Left lung (tissue), 10 donors: ENCODE results near the gene ERC2. TPM values are rescaled to one million over a fixed set of nuclear protein-coding genes. Genes with fewer than 3 reads are reported as not detected.

Source experiments
- ATAC-seq: fragments of 200-7000 bp; cut with Tn5 transposase; one replicate; pipeline ENCODE4 v1.9.1; 2020; ENCODE audit warnings: moderate library complexity
- DNase-seq, 4 donors: peaks; one replicate each; pipeline ENCODE4 v3.0.0-alpha.2; 2013 to 2020
- H3K27ac ChIP-seq, 2 donors: fragments of 200-600 bp; sonication (generic) in 1 of 2; one replicate each; pipeline versions ENCODE4 v1.5.0 to v1.8.0; 2020 to 2021
- H3K27me3 ChIP-seq, 2 donors: fragments of 200-600 bp; sonication (generic) in 1 of 2; one replicate each; pipeline versions ENCODE4 v1.5.0 to v1.8.0; 2020 to 2021
- H3K36me3 ChIP-seq, 2 donors: fragments of 200-600 bp; sonication (generic) in 1 of 2; one replicate each; pipeline versions ENCODE4 v1.5.0 to v1.8.0; 2020 to 2021
- H3K4me1 ChIP-seq, 2 donors: fragments of 200-600 bp; one replicate each; pipeline ENCODE4 v1.8.0; 2021
- H3K4me3 ChIP-seq, 2 donors: fragments of 200-600 bp; sonication (generic) in 1 of 2; one replicate each; pipeline versions ENCODE4 v1.5.0 to v1.8.0; 2020 to 2021; ENCODE audit warnings: mild to moderate bottlenecking in 1 of 2
- H3K9me3 ChIP-seq, 2 donors: fragments of 200-600 bp; sonication (generic) in 1 of 2; one replicate each; pipeline versions ENCODE4 v1.5.0 to v1.8.0; 2020 to 2021
- intact Hi-C, 2 donors: fragments of 100-400 bp; cut with DNase I; formaldehyde crosslinking; loops; one replicate each; pipeline versions ENCODE4 v1.11.2 to v1.14.2; 2022
- polyA plus RNA-seq, 6 donors: library from polyadenylated mRNA; unstranded; fragments of 120-200 nt; gene quantifications; one replicate each; pipeline ENCODE4 v1.2.1, GENCODE V29; 2013; ENCODE audit not compliant: insufficient read length in 6 of 6
- total RNA-seq, 2 donors: library from RNA; stranded (reverse); fragmentation: NEBNext Ultra II Directional; extraction: Animal tissue kit (Norgen Biotek cat#: 25700); gene quantifications; one replicate each; pipeline ENCODE4 v1.2.1, GENCODE V29; 2021
- TF ChIP-seq, protein P1 (sequence below), 2 donors: fragments of 200-600 bp; sonication (generic) in 1 of 2; IDR thresholded peaks; one replicate each; pipeline versions ENCODE4 v1.5.0 to v1.8.0; 2021; ENCODE audit warnings: antibody characterized with exemption in 2 of 2
- donor health status: DM: no; HTN: yes; CAD: no.
- donor health status: DM: no; HTN: no; CAD: no.

The ERC2 gene
- total and polyA plus RNA-seq, 8 donors: 1.6 to 3.3 (median 2.1) TPM

DNA sequence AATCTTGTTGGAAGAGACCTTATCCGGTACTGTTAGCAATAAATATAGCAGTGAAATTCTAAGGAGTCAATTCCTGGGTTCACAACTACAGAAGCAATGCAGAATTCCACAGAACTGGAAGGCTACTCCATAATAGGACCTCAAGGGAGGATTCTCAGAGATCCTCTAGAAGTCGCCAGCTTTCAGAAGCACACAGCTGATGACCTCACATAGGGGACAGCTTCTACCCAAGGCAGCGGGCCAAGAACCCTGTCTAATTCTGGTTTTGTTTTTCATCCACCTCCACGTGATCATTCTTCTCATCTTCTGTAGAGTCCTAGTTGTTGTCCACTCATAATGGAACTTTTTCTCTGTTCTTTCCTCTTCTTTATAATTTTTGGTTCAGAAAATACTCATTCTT, 99.4 kb downstream of the ERC2 start:
- H3K9me3 ChIP-seq: no peaks in the 10 kb centered on the region
- no peak overlapping the region for H3K27ac ChIP-seq
- H3K4me1 ChIP-seq: no peaks in the 10 kb centered on the region
- ATAC-seq (no peak), DNase-seq (no peak)
- TF ChIP-seq, protein P1, sequence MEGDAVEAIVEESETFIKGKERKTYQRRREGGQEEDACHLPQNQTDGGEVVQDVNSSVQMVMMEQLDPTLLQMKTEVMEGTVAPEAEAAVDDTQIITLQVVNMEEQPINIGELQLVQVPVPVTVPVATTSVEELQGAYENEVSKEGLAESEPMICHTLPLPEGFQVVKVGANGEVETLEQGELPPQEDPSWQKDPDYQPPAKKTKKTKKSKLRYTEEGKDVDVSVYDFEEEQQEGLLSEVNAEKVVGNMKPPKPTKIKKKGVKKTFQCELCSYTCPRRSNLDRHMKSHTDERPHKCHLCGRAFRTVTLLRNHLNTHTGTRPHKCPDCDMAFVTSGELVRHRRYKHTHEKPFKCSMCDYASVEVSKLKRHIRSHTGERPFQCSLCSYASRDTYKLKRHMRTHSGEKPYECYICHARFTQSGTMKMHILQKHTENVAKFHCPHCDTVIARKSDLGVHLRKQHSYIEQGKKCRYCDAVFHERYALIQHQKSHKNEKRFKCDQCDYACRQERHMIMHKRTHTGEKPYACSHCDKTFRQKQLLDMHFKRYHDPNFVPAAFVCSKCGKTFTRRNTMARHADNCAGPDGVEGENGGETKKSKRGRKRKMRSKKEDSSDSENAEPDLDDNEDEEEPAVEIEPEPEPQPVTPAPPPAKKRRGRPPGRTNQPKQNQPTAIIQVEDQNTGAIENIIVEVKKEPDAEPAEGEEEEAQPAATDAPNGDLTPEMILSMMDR (IDR thresholded peaks at IDR 0.05): no peak
- no peak overlapping the region for H3K4me3 ChIP-seq
- H3K27me3 ChIP-seq: no peaks in the 10 kb centered on the region
- H3K36me3 ChIP-seq: no peaks in the 10 kb centered on the region
- intact Hi-C loops: no loop called here

- no peaks in the 10 kb centered on the region for H3K9me3 ChIP-seq
- no peak for DNase-seq
- no peaks in the 10 kb centered on the region for H3K36me3 ChIP-seq
- H3K27me3 ChIP-seq: no peaks in the 10 kb centered on the region
- ATAC-seq: no peak
- no peak overlapping the region for H3K27ac ChIP-seq
- H3K4me3 ChIP-seq: no peak overlapping the region
- intact Hi-C loops: no loop called here
- TF ChIP-seq, protein P1 (IDR thresholded peaks at IDR 0.05): no peak
- no peaks in the 10 kb centered on the region for H3K4me1 ChIP-seq
Observed at GRCh38 chr3:56366641-56367162, 101.6 kb downstream of the ERC2 start.

DNA sequence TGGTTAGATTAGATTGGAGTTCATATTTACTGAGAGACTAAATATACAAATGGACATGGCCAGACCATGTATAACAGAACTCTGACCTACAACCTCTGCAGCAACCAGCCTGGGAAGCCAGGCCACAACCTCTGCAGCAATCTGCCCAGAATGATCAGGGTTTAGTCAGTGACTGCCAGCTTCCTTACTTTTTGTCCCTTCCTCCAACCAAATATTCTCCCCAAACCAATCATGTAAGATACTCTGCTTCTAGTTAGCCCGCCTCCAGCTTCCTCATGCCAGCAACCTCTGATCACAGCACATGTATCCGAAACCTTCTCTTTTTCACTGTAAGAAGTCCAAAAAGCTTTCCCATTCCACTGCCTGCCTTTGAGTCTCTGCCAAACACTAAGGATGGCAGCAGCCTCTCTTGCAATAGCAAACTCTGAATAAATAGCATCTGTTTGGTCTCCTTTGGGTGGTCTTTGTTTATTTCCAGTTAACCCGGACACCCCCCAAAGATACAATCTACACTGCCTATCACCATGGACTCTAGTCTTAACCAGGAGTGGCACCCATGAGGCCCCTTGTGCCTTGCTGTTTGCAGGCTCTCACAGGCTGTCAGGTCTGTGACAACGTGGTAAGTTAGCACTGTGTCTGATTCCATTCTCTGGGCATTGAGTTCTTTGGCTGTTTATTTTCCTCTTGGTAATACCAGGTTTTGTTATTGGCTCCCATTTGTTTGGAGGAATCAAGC, 102.2 kb downstream of the ERC2 start:
- Histone ChIP-seq H3K36me3 (no peaks in the 10 kb centered on the region), H3K4me1 (no peaks in the 10 kb centered on the region), H3K27me3 (no peaks in the 10 kb centered on the region), H3K9me3 (no peaks in the 10 kb centered on the region), H3K27ac (no peak overlapping the region), H3K4me3 (no peak overlapping the region)
- ATAC-seq (no peak), DNase-seq (no peak)
- TF ChIP-seq, protein P1 (IDR thresholded peaks at IDR 0.05): no peak
- intact Hi-C loops: no loop called here

DNA sequence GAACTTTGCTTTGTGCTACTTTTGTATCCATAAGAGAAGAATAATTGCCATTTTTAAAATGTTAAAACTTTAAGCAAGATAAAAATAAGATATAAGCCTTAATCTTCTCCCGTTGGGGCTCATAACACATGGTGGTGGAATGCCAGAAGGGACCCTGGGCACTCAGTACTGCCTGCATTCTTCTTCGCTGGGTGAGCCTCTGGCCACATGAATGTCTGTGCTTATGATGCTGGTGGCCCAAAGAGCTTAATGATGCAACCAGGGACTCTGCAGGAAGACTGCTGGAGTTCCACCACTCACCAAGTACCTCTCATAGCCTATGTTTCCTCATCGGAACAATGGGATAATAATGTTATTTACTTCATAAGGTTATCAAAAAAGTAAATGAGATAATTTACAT, 103.6 kb downstream of the ERC2 start:
- no peak for DNase-seq
- Histone ChIP-seq H3K27me3 (no peaks in the 10 kb centered on the region), H3K4me3 (no peak overlapping the region), H3K4me1 (no peaks in the 10 kb centered on the region), H3K9me3 (no peaks in the 10 kb centered on the region), H3K36me3 (no peaks in the 10 kb centered on the region), H3K27ac (no peak overlapping the region)
- TF ChIP-seq, protein P1 (IDR thresholded peaks at IDR 0.05): no peak
- no peak for ATAC-seq
- intact Hi-C loops: no loop called here

DNA sequence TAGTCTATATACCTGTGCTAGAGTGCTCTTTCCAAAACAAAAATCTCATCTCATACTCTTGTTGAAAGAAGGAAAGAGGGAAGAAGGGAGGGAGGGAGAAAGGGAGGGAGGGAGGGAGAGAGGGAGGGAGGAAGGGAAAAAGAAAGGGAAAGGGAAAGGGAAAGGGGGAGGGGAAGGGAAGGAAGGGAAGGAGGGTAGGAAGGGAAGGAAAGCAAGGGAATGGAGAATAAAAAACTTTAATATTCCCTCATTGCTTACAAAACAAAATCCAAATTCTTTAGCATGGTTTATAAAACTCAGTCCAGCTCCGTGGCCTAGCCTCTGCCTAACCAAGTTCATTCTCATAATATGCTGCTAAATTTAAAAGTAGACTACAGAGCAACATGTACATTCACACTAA, 104.5 kb downstream of the ERC2 start:
- H3K4me3 ChIP-seq: no peak overlapping the region
- intact Hi-C loops: no loop called here
- TF ChIP-seq, protein P1 (IDR thresholded peaks at IDR 0.05): no peak
- no peaks in the 10 kb centered on the region for H3K36me3 ChIP-seq
- H3K4me1 ChIP-seq: no peaks in the 10 kb centered on the region
- H3K27ac ChIP-seq: no peak overlapping the region
- DNase-seq (no peak), ATAC-seq (no peak)
- no peaks in the 10 kb centered on the region for H3K27me3 ChIP-seq
- H3K9me3 ChIP-seq: no peaks in the 10 kb centered on the region
